Keratinocyte (primary cell): ENCODE results near the gene SORBS1.

Source experiments
- EZH2 ChIP-seq: IDR thresholded peaks from one replicate; pipeline ENCODE4 v1.6.1; 2012; ENCODE audit warnings: inconsistent platforms, mild to moderate bottlenecking, low read length, moderate library complexity
- TF ChIP-seq, protein P1 (sequence below), 3 experiments: IDR thresholded peaks in 1 of 3; conservative IDR thresholded peaks in 1 of 3; optimal IDR thresholded peaks in 1 of 3; 2 replicates in 2 of 3; 3 replicates in 1 of 3; pipeline versions ENCODE3 to v1.5.1; 2011; ENCODE audit warnings: low read length in 3 of 3, mild to moderate bottlenecking in 3 of 3, moderate library complexity in 2 of 3, control low read depth in 1 of 3, inconsistent platforms in 1 of 3; ENCODE audit not compliant: insufficient read depth in 2 of 3; ENCODE audit errors: extremely low read depth in 1 of 3

DNA sequence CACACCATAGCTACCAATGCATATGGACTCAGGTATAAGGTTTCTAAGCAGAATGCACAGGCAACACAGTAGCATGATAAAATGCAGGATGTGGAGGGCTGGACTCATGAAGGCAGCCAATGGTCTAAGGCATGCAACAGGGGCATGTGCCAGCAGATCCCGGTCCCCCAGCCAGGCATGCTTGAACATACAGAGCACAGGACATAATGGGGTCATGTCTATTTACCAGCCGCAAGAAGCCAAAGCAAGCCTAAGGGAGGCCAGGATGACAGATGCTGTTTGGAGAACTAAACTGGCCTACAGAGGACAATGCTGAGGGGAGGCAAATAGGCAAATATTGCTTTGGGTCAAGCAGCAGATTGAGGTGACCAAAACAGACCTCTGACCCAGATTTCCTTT, 210.3 kb downstream of the SORBS1 start:
- TF ChIP-seq, protein P1, sequence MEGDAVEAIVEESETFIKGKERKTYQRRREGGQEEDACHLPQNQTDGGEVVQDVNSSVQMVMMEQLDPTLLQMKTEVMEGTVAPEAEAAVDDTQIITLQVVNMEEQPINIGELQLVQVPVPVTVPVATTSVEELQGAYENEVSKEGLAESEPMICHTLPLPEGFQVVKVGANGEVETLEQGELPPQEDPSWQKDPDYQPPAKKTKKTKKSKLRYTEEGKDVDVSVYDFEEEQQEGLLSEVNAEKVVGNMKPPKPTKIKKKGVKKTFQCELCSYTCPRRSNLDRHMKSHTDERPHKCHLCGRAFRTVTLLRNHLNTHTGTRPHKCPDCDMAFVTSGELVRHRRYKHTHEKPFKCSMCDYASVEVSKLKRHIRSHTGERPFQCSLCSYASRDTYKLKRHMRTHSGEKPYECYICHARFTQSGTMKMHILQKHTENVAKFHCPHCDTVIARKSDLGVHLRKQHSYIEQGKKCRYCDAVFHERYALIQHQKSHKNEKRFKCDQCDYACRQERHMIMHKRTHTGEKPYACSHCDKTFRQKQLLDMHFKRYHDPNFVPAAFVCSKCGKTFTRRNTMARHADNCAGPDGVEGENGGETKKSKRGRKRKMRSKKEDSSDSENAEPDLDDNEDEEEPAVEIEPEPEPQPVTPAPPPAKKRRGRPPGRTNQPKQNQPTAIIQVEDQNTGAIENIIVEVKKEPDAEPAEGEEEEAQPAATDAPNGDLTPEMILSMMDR (optimal IDR thresholded peaks at IDR 0.05 in 1 of 3, IDR thresholded peaks at IDR 0.05 in 1 of 3, conservative IDR thresholded peaks at IDR 0.05 in 1 of 3; ENCODE audit: extremely low read depth in 1 of 3, insufficient read depth in 2 of 3, low read length in 3 of 3) = no peak
- no peak for TF ChIP-seq EZH2
